H1 (cell line): ENCODE measurements around the gene KRTAP10-12. TPM values are rescaled to one million over a fixed set of nuclear protein-coding genes. Genes with fewer than 3 reads are reported as not detected.
A peak's percentile ranks its signal among the peaks of the same experiment; 100 is the strongest.

ENCODE experiments used
- CTCF ChIA-PET: fragments of 300-600 bp; sonication (Branson Sonifier 250); formaldehyde crosslinking; loops from one replicate; lab custom pipeline; 2021; ENCODE audit not compliant: partially characterized antibody; lab: Charles Lee
- POLR2A ChIA-PET: fragments of 300-600 bp; sonication (Branson Sonifier 250); formaldehyde crosslinking; loops from one replicate; lab custom pipeline; 2021; ENCODE audit warnings: inconsistent platforms; ENCODE audit not compliant: partially characterized antibody; lab: Charles Lee
- DNase-seq, 2 experiments: peaks; one replicate each; pipeline versions ENCODE4 v3.0.0 to v3.0.0-alpha.2; 2010 to 2022; ENCODE audit warnings: low spot score in 2 of 2, low read depth in 1 of 2, mixed read lengths in 1 of 2
- FAIRE-seq: peaks from 2 replicates; lab custom pipeline; 2011; peaks lifted over from hg19 to GRCh38; lab: Jason Lieb, UNC
- H2AFZ ChIP-seq: 2 replicates; pipeline ENCODE4 v1.8.1; 2012; ENCODE audit warnings: low read length, inconsistent platforms
- H2AK5ac ChIP-seq: 2 replicates; pipeline ENCODE4 v1.6.1; 2013; ENCODE audit warnings: low read depth, low read length
- H2BK120ac ChIP-seq: replicated peaks from 2 replicates; pipeline ENCODE3; 2013; ENCODE audit warnings: low read depth, low read length, inconsistent platforms
- H2BK12ac ChIP-seq: 2 replicates; pipeline ENCODE4 v1.6.1; 2013; ENCODE audit warnings: low read depth, low read length
- H2BK15ac ChIP-seq: 2 replicates; pipeline ENCODE4 v1.6.1; 2013; ENCODE audit warnings: low read length
- H2BK20ac ChIP-seq: 2 replicates; pipeline ENCODE4 v1.6.1; 2013; ENCODE audit warnings: low read length
- H2BK5ac ChIP-seq: 2 replicates; pipeline ENCODE4 v1.6.1; 2013; ENCODE audit warnings: low read depth, low read length
- H3K14ac ChIP-seq: 2 replicates; pipeline ENCODE4 v1.6.1; 2013; ENCODE audit warnings: inconsistent platforms; ENCODE audit not compliant: insufficient read length
- H3K18ac ChIP-seq: 2 replicates; pipeline ENCODE4 v1.6.1; 2013; ENCODE audit warnings: low read length; ENCODE audit errors: extremely low read depth
- H3K23ac ChIP-seq: 2 replicates; pipeline ENCODE4 v1.6.1; 2013; ENCODE audit warnings: inconsistent platforms; ENCODE audit not compliant: insufficient read length
- H3K23me2 ChIP-seq: 2 replicates; pipeline ENCODE4 v1.6.1; 2013; ENCODE audit warnings: low read depth, low read length
- H3K27ac ChIP-seq: 2 replicates; pipeline ENCODE4 v1.6.1; 2011; ENCODE audit warnings: low read depth, low read length, inconsistent platforms
- H3K27me3 ChIP-seq, 4 experiments: replicated peaks in 1 of 4; 1 replicate in 1 of 4; 2 replicates in 3 of 4; pipeline versions ENCODE4 v1.6.1 to v1.8.1; 2011 to 2013; ENCODE audit warnings: low read length in 3 of 4, mild to moderate bottlenecking in 3 of 4, inconsistent platforms in 2 of 4, mixed read lengths in 2 of 4, moderate library complexity in 1 of 4; ENCODE audit not compliant: control insufficient read depth in 3 of 4, insufficient read depth in 3 of 4; ENCODE audit errors: extremely low read depth in 1 of 4
- H3K36me3 ChIP-seq, 4 experiments: 2 replicates each; pipeline versions ENCODE4 v1.6.1 to v1.8.1; 2011 to 2013; ENCODE audit warnings: mild to moderate bottlenecking in 4 of 4, low read length in 3 of 4, moderate library complexity in 2 of 4, control low read depth in 1 of 4, inconsistent platforms in 1 of 4; ENCODE audit not compliant: insufficient read depth in 4 of 4, control insufficient read depth in 2 of 4
- H3K4ac ChIP-seq: replicated peaks from 2 replicates; pipeline ENCODE3; 2013; ENCODE audit warnings: low read length, low read depth, mixed read lengths, inconsistent platforms; ENCODE audit not compliant: insufficient read length
- H3K4me1 ChIP-seq, 4 experiments: replicated peaks in 1 of 4; 1 replicate in 1 of 4; 2 replicates in 3 of 4; pipeline versions ENCODE4 v1.6.1 to v1.8.1; 2011 to 2013; ENCODE audit warnings: low read length in 3 of 4, inconsistent platforms in 2 of 4, mixed read lengths in 1 of 4; ENCODE audit not compliant: insufficient read depth in 4 of 4, control insufficient read depth in 3 of 4
- H3K4me2 ChIP-seq, 2 experiments: 2 replicates each; pipeline versions ENCODE4 v1.6.1 to v1.8.1; 2011 to 2013; ENCODE audit warnings: low read depth in 2 of 2, low read length in 2 of 2, control low read depth in 1 of 2, inconsistent platforms in 1 of 2, mild to moderate bottlenecking in 1 of 2; ENCODE audit not compliant: insufficient read depth in 1 of 2
- H3K4me3 ChIP-seq, 4 experiments: fragments of 200-600, 300-600 bp in 1 of 4; sonication (generic), shearing (Covaris generic), sonication (Bioruptor Twin) in 1 of 4; 2 replicates each; pipeline versions ENCODE4 v1.5.1 to v1.8.1; 2011 to 2016; ENCODE audit warnings: low read length in 4 of 4, low read depth in 3 of 4, control low read depth in 2 of 4, inconsistent platforms in 2 of 4, mild to moderate bottlenecking in 2 of 4, mixed read lengths in 1 of 4, moderate library complexity in 1 of 4; ENCODE audit not compliant: insufficient read depth in 2 of 4; ENCODE audit errors: extremely low read depth in 1 of 4
- H3K56ac ChIP-seq: replicated peaks from 2 replicates; pipeline ENCODE3; 2013; ENCODE audit warnings: low read depth, mild to moderate bottlenecking, mixed read lengths, low read length, inconsistent platforms; ENCODE audit not compliant: insufficient read length
- H3K79me1 ChIP-seq: 2 replicates; pipeline ENCODE4 v1.6.1; 2013; ENCODE audit warnings: low read depth, low read length, control low read depth
- H3K79me2 ChIP-seq, 2 experiments: 2 replicates each; pipeline versions ENCODE4 v1.6.1 to v1.8.1; 2012 to 2013; ENCODE audit warnings: low read length in 2 of 2, mild to moderate bottlenecking in 2 of 2, inconsistent platforms in 1 of 2; ENCODE audit not compliant: insufficient read depth in 2 of 2, control insufficient read depth in 1 of 2
- H3K9ac ChIP-seq, 4 experiments: replicated peaks in 1 of 4; 1 replicate in 1 of 4; 2 replicates in 3 of 4; pipeline versions ENCODE4 v1.6.1 to v1.8.1; 2011 to 2013; ENCODE audit warnings: low read depth in 3 of 4, low read length in 3 of 4, control low read depth in 2 of 4, mild to moderate bottlenecking in 2 of 4, moderate library complexity in 2 of 4, inconsistent platforms in 1 of 4; ENCODE audit errors: extremely low read depth in 1 of 4
- H3K9me3 ChIP-seq, 2 experiments: 2 replicates each; pipeline versions ENCODE4 v1.6.1 to v1.8.1; 2012 to 2013; ENCODE audit warnings: mild to moderate bottlenecking in 2 of 2, moderate library complexity in 2 of 2, control low read depth in 1 of 2, inconsistent platforms in 1 of 2, low read depth in 1 of 2, low read length in 1 of 2, mixed read lengths in 1 of 2; ENCODE audit not compliant: insufficient read depth in 2 of 2
- H4K20me1 ChIP-seq, 2 experiments: replicated peaks in 1 of 2; 2 replicates each; pipeline versions ENCODE3 to v1.8.1; 2011 to 2013; ENCODE audit warnings: inconsistent platforms in 2 of 2, low read length in 2 of 2, mild to moderate bottlenecking in 1 of 2; ENCODE audit not compliant: insufficient read depth in 2 of 2, control insufficient read depth in 1 of 2
- H4K5ac ChIP-seq: 2 replicates; pipeline ENCODE4 v1.6.1; 2013; ENCODE audit warnings: low read length, low read depth, mixed read lengths, inconsistent platforms; ENCODE audit not compliant: insufficient read length
- H4K8ac ChIP-seq: 2 replicates; pipeline ENCODE4 v1.8.0; 2013; ENCODE audit warnings: mild to moderate bottlenecking, moderate library complexity, low read length, inconsistent platforms; ENCODE audit not compliant: insufficient read depth; ENCODE audit errors: extremely low read depth
- H4K91ac ChIP-seq: replicated peaks from 2 replicates; pipeline ENCODE3; 2013; ENCODE audit warnings: low read length, mixed read lengths, inconsistent platforms; ENCODE audit not compliant: insufficient read length
- BCL11A ChIP-seq, 2 experiments: IDR thresholded peaks; one replicate each; pipeline ENCODE4 v1.6.1; 2011; ENCODE audit warnings: low read depth in 2 of 2, low read length in 2 of 2, mild to moderate bottlenecking in 2 of 2
- CBX5 ChIP-seq: fragments of 300-800, 300-1000 bp; sonication (generic); IDR thresholded peaks from 2 replicates; pipeline ENCODE4 v1.7.1; 2016; ENCODE audit warnings: antibody characterized with exemption, low read length, low read depth
- CBX8 ChIP-seq: fragments of 300-800, 300-1000 bp; sonication (generic); IDR thresholded peaks from 2 replicates; pipeline ENCODE4 v1.7.1; 2016; ENCODE audit warnings: low read depth, low read length, borderline replicate concordance
- CEBPB ChIP-seq: IDR thresholded peaks from 2 replicates; pipeline ENCODE4 v1.6.1; 2012; ENCODE audit warnings: low read depth, low read length
- CTCF ChIP-seq, 3 experiments: IDR thresholded peaks; 1 replicate in 2 of 3; 2 replicates in 1 of 3; pipeline versions ENCODE4 v1.5.1 to v1.6.1; 2011; ENCODE audit warnings: low read length in 3 of 3, mild to moderate bottlenecking in 3 of 3, inconsistent platforms in 2 of 3, low read depth in 1 of 3, moderate library complexity in 1 of 3; ENCODE audit not compliant: insufficient read depth in 1 of 3; ENCODE audit errors: control extremely low read depth in 1 of 3
- MAFK ChIP-seq: IDR thresholded peaks from 2 replicates; pipeline ENCODE4 v1.6.1; 2012; ENCODE audit warnings: low read depth, mild to moderate bottlenecking, improper control_type of control experiment, low read length
- RAD21 ChIP-seq, 2 experiments: IDR thresholded peaks in 1 of 2; conservative IDR thresholded peaks in 1 of 2; 2 replicates each; pipeline ENCODE4 v1.6.1; 2011; ENCODE audit warnings: low read depth in 2 of 2, low read length in 2 of 2, improper control_type of control experiment in 1 of 2, inconsistent platforms in 1 of 2, mild to moderate bottlenecking in 1 of 2, moderate library complexity in 1 of 2
- WGBS, 2 experiments: shearing (Covaris generic) in 1 of 2; methylation state at CpG; one replicate each; pipeline versions ENCODE4 v1.1.6 to v1.1.7; 2013 to 2015; ENCODE audit warnings: low lambda C conversion rate in 2 of 2, mixed read lengths in 2 of 2, inconsistent platforms in 1 of 2, low coverage in 1 of 2, missing lambda C conversion rate in 1 of 2; ENCODE audit not compliant: insufficient replicate concordance in 2 of 2, insufficient coverage in 1 of 2, insufficient read length in 1 of 2; ENCODE audit errors: extremely low coverage in 1 of 2, missing lambda C conversion rate in 1 of 2; 5-methylcytosine and 5-hydroxymethylcytosine counted together
- polyA plus RNA-seq, 7 experiments: library from polyadenylated mRNA; depleted of rRNA in 3 of 7; stranded (reverse) in 5 of 7; unstranded in 2 of 7; fragments of >200 nt in 5 of 7; fragments of 200-250 nt in 2 of 7; gene quantifications; 1 replicate in 5 of 7; 2 replicates in 1 of 7; 4 replicates in 1 of 7; pipeline versions ENCODE4 v1.2.1 to v1.2.3, GENCODE V29; 2011 to 2013; ENCODE audit warnings: missing spikeins in 2 of 7, mixed read lengths in 2 of 7
- total RNA-seq: library from RNA; stranded (reverse); fragmentation: NEBNext Ultra II Directional; extraction: Animal tissue kit (Norgen Biotek cat#: 25700); gene quantifications from 2 replicates; pipeline ENCODE4 v1.2.1, GENCODE V29; 2021

KRTAP10-12 gene
- total and polyA plus RNA-seq, 2 of the 8 experiments (the other 6 are each of a cell fraction or from before 2014, with no cell fraction given), result not detected

- Histone ChIP-seq H2BK15ac (no peak overlapping the region), H3K18ac (no peak overlapping the region), H3K23ac (no peak overlapping the region), H2AK5ac (no peak overlapping the region), H4K20me1 (no peaks in the 10 kb centered on the region), H2BK120ac (no peak overlapping the region), H3K4ac (no peak overlapping the region), H3K9me3 (peaks cover 48 to 52% of the 10 kb centered on the region in 2 experiments), H3K4me3 (no peak overlapping the region), H4K5ac (no peak overlapping the region), H3K23me2 (no peaks in the 10 kb centered on the region; the same call in 1 of the 2 replicates), H3K4me1 (no peaks in the 10 kb centered on the region), H3K79me2 (no peaks in the 10 kb centered on the region), H2BK12ac (no peak overlapping the region), H4K91ac (no peak overlapping the region), H3K27ac (no peak overlapping the region), H2AFZ (no peak overlapping the region), H2BK5ac (no peak overlapping the region), H3K36me3 (no peaks in the 10 kb centered on the region), H3K9ac (no peak overlapping the region), H3K14ac (no peak overlapping the region), H3K4me2 (no peak overlapping the region), H4K8ac (no peak overlapping the region), H3K79me1 (no peaks in the 10 kb centered on the region), H3K27me3 (no peaks in the 10 kb centered on the region), H2BK20ac (no peak overlapping the region), H3K56ac (no peak overlapping the region)
- 90% methylated on average over 1 of the region's 1 CpG; no CpG with 5 or more reads in 1 of the 2 experiments for WGBS, 2 experiments
- ChIA-PET POLR2A (no interaction called here), CTCF (interaction anchor here (0.6 to 1.8 kb wide), 11 partner anchors 9 to 257 kb away, joined by 3 to 5 read pairs (median 4); partner anchors contain the start of gene TSPEAR)
- FAIRE-seq (no peak), DNase-seq (no peak)
- TF ChIP-seq RAD21 (IDR thresholded peaks at IDR 0.05 in 1 of 2, conservative IDR thresholded peaks at IDR 0.05 in 1 of 2; ENCODE audit: low read depth in 2 of 2, low read length in 2 of 2) (peak; percentile 8 to 23; a peak in 3 of 4 replicates), CEBPB (no peak), CBX5 (no peak), BCL11A (IDR thresholded peaks at IDR 0.05; ENCODE audit: low read depth in 2 of 2, low read length in 2 of 2) (no peak), CBX8 (no peak), CTCF (IDR thresholded peaks at IDR 0.05; ENCODE audit: control extremely low read depth in 1 of 3, insufficient read depth in 1 of 3, low read depth in 1 of 3, low read length in 3 of 3) (no peak), MAFK (peak; percentile 4; the same call in 1 of the 2 replicates)
Measured at GRCh38 chr21:44742418-44743153, 45.6 kb downstream of the KRTAP10-12 start.
